Liver (tissue), 9 donors: ENCODE results near the gene OR2C3. TPM values are rescaled to one million over a fixed set of nuclear protein-coding genes. Genes with fewer than 3 reads are reported as not detected.

Experiments
- DNase-seq: peaks from one replicate; pipeline ENCODE4 v3.0.0-alpha.2; 2017; ENCODE audit warnings: low spot score
- H3K27ac ChIP-seq, 2 donors: one replicate each; pipeline ENCODE4 v1.7.0; 2013; ENCODE audit warnings: inconsistent platforms in 2 of 2, low read length in 2 of 2, control low read depth in 1 of 2, low read depth in 1 of 2, mild to moderate bottlenecking in 1 of 2
- H3K27me3 ChIP-seq, 4 donors: one replicate each; pipeline versions ENCODE4 v1.6.1 to v1.7.0; 2013; ENCODE audit warnings: low read length in 3 of 4, inconsistent platforms in 1 of 4, mild to moderate bottlenecking in 1 of 4, moderate library complexity in 1 of 4; ENCODE audit not compliant: control insufficient read depth in 4 of 4, insufficient read depth in 4 of 4
- H3K36me3 ChIP-seq, 4 donors: one replicate each; pipeline versions ENCODE4 v1.6.1 to v1.7.0; 2013; ENCODE audit warnings: low read length in 3 of 4, mild to moderate bottlenecking in 3 of 4, low read depth in 1 of 4, moderate library complexity in 1 of 4; ENCODE audit not compliant: control insufficient read depth in 4 of 4, insufficient read depth in 3 of 4
- H3K4me1 ChIP-seq, 4 donors: one replicate each; pipeline versions ENCODE4 v1.6.1 to v1.7.0; 2013; ENCODE audit warnings: low read length in 3 of 4, mild to moderate bottlenecking in 3 of 4, moderate library complexity in 1 of 4; ENCODE audit not compliant: control insufficient read depth in 4 of 4, insufficient read depth in 4 of 4
- H3K4me3 ChIP-seq, 3 donors: one replicate each; pipeline versions ENCODE4 v1.6.1 to v1.7.0; 2013; ENCODE audit warnings: low read length in 3 of 3, control low read depth in 1 of 3, low read depth in 1 of 3, mild to moderate bottlenecking in 1 of 3
- H3K9ac ChIP-seq, 2 donors: one replicate each; pipeline ENCODE4 v1.7.0; 2013; ENCODE audit warnings: low read length in 2 of 2, mild to moderate bottlenecking in 2 of 2, moderate library complexity in 2 of 2, control low read depth in 1 of 2, low read depth in 1 of 2
- H3K9me3 ChIP-seq, 4 donors: one replicate each; pipeline versions ENCODE4 v1.6.1 to v1.7.0; 2013; ENCODE audit warnings: low read length in 3 of 4; ENCODE audit not compliant: control insufficient read depth in 4 of 4
- ATF3 ChIP-seq: IDR thresholded peaks from 2 replicates; pipeline ENCODE4 v1.6.1; 2016; ENCODE audit warnings: antibody characterized with exemption
- EGR1 ChIP-seq, 2 donors: IDR thresholded peaks; 2 replicates each; pipeline ENCODE4 v1.6.1; 2016 to 2018; ENCODE audit warnings: antibody characterized with exemption in 2 of 2, low read depth in 2 of 2
- FOXA1 ChIP-seq: IDR thresholded peaks from 2 replicates; pipeline ENCODE4 v1.6.1; 2016; ENCODE audit warnings: antibody characterized with exemption
- FOXA2 ChIP-seq: IDR thresholded peaks from 2 replicates; pipeline ENCODE4 v1.6.1; 2016; ENCODE audit warnings: antibody characterized with exemption
- GABPA ChIP-seq, 2 donors: IDR thresholded peaks in 1 of 2; conservative IDR thresholded peaks in 1 of 2; 2 replicates each; pipeline ENCODE4 v1.6.1; 2016; ENCODE audit warnings: antibody characterized with exemption in 2 of 2, mild to moderate bottlenecking in 1 of 2, moderate library complexity in 1 of 2
- HNF4A ChIP-seq, 2 donors: conservative IDR thresholded peaks; 2 replicates each; pipeline ENCODE4 v1.6.1; 2016; ENCODE audit warnings: antibody characterized with exemption in 2 of 2, mild to moderate bottlenecking in 2 of 2
- HNF4G ChIP-seq: IDR thresholded peaks from 2 replicates; pipeline ENCODE4 v1.6.1; 2016; ENCODE audit warnings: antibody characterized with exemption
- JUND ChIP-seq, 2 donors: IDR thresholded peaks; 2 replicates each; pipeline ENCODE4 v1.6.1; 2016; ENCODE audit warnings: antibody characterized with exemption in 2 of 2
- NR2F2 ChIP-seq: IDR thresholded peaks from 2 replicates; pipeline ENCODE4 v1.6.1; 2016; ENCODE audit warnings: antibody characterized with exemption
- RAD21 ChIP-seq, 2 donors: IDR thresholded peaks; 2 replicates each; pipeline ENCODE4 v1.6.1; 2016; ENCODE audit warnings: antibody characterized with exemption in 2 of 2, mild to moderate bottlenecking in 2 of 2
- RXRA ChIP-seq, 2 donors: IDR thresholded peaks; 2 replicates each; pipeline ENCODE4 v1.6.1; 2017 to 2018; ENCODE audit warnings: antibody characterized with exemption in 2 of 2, mild to moderate bottlenecking in 1 of 2
- SP1 ChIP-seq: IDR thresholded peaks from 2 replicates; pipeline ENCODE4 v1.6.1; 2018; ENCODE audit warnings: antibody characterized with exemption, mild to moderate bottlenecking
- TAF1 ChIP-seq: conservative IDR thresholded peaks from 2 replicates; pipeline ENCODE4 v1.6.1; 2016; ENCODE audit warnings: antibody characterized with exemption, mild to moderate bottlenecking
- YY1 ChIP-seq: IDR thresholded peaks from 2 replicates; pipeline ENCODE4 v1.6.1; 2016; ENCODE audit warnings: antibody characterized with exemption, mild to moderate bottlenecking
- ZBTB33 ChIP-seq: IDR thresholded peaks from 2 replicates; pipeline ENCODE4 v1.6.1; 2016; ENCODE audit warnings: antibody characterized with exemption
- WGBS: extraction: QIAGEN DNeasy Blood & Tissue Kit; methylation state at CpG from one replicate; pipeline ENCODE4 v1.1.7; 2013; 5-methylcytosine and 5-hydroxymethylcytosine counted together
- polyA plus RNA-seq, 2 donors: library from polyadenylated mRNA; stranded (reverse) in 1 of 2; unstranded in 1 of 2; fragments of 200-250 nt in 1 of 2; fragments of >200 nt in 1 of 2; fragmentation: Nextera tagmentation in 1 of 2; extraction: Ambion mirVana in 1 of 2; gene quantifications; one replicate each; pipeline versions ENCODE4 v1.2.1 to v1.2.3, GENCODE V29; 2013 to 2015
- total RNA-seq, 2 donors: library from RNA; depleted of rRNA; stranded (reverse); fragments of >200 nt; gene quantifications; one replicate each; pipeline ENCODE4 v1.2.3, GENCODE V29; 2014
- TF ChIP-seq, protein P1 (sequence below): IDR thresholded peaks from 2 replicates; pipeline ENCODE4 v1.6.1; 2016; ENCODE audit warnings: antibody characterized with exemption
- TF ChIP-seq, protein P2 (sequence below): IDR thresholded peaks from 2 replicates; pipeline ENCODE4 v1.6.1; 2016; ENCODE audit warnings: antibody characterized with exemption, mild to moderate bottlenecking
- TF ChIP-seq, protein P3 (sequence below): fragments of 150-350 bp; IDR thresholded peaks from 2 replicates; pipeline ENCODE4 v1.5.1; 2017; ENCODE audit warnings: improper control_type of control experiment, low read depth, low read length; ENCODE audit not compliant: missing input control
- donor health status: healthy.
- donor health status: healthy.
- donor health status: healthy.
- donor health status: healthy.
- donor health status: healthy.

The OR2C3 gene
- total and polyA plus RNA-seq, 4 donors = 0.05 TPM; not detected in 3

DNA sequence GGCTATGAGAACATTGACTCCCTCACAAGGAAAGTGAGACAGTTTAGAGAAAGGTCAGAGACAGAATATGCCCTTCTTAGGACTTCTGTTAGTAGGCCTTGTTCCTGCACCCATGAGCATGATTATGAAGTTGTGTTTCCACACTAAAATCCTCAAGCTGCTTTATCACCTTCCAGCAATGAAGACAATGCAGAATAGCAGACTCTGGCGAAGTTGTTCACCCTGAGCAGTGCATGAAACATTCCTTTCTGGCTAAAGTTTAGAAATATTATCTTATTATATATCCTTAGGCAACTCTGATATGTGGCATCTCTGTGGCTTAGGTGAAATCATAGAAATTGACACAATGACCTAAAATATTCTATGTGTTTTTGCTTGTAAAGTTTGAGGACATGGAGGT lies 38.0 kb upstream of the OR2C3 start:
- Histone ChIP-seq H3K4me3 (no peak overlapping the region), H3K9me3 (no peaks in the 10 kb centered on the region), H3K27me3 (no peaks in the 10 kb centered on the region), H3K27ac (no peak overlapping the region), H3K36me3 (no peaks in the 10 kb centered on the region), H3K9ac (no peak overlapping the region), H3K4me1 (no peaks in the 10 kb centered on the region)
- 44% methylated on average over 1 of the region's 1 CpG for WGBS
- TF ChIP-seq JUND (IDR thresholded peaks at IDR 0.05) (no peak), RXRA (IDR thresholded peaks at IDR 0.05) (no peak), FOXA1 (no peak), FOXA2 (no peak), YY1 (no peak), ZBTB33 (no peak), TAF1 (no peak), HNF4G (no peak), EGR1 (IDR thresholded peaks at IDR 0.05; ENCODE audit: low read depth in 2 of 2) (no peak)
- TF ChIP-seq, protein P1, sequence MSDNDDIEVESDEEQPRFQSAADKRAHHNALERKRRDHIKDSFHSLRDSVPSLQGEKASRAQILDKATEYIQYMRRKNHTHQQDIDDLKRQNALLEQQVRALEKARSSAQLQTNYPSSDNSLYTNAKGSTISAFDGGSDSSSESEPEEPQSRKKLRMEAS = no peak
- DNase-seq = no peak

- Histone ChIP-seq H3K36me3 (no peaks in the 10 kb centered on the region), H3K9me3 (no peaks in the 10 kb centered on the region), H3K4me3 (no peak overlapping the region), H3K27ac (no peak overlapping the region), H3K9ac (no peak overlapping the region), H3K27me3 (no peaks in the 10 kb centered on the region), H3K4me1 (no peaks in the 10 kb centered on the region)
- WGBS = 60% methylated on average over 9 of the region's 9 CpGs
- DNase-seq = no peak
- TF ChIP-seq HNF4G (no peak), JUND (IDR thresholded peaks at IDR 0.05) (no peak), NR2F2 (no peak), TAF1 (no peak), YY1 (no peak), HNF4A (conservative IDR thresholded peaks at IDR 0.05) (no peak), EGR1 (IDR thresholded peaks at IDR 0.05; ENCODE audit: low read depth in 2 of 2) (no peak), SP1 (no peak), ATF3 (no peak), ZBTB33 (no peak), GABPA (IDR thresholded peaks at IDR 0.05 in 1 of 2, conservative IDR thresholded peaks at IDR 0.05 in 1 of 2) (no peak), RXRA (IDR thresholded peaks at IDR 0.05) (no peak), FOXA1 (no peak), RAD21 (IDR thresholded peaks at IDR 0.05) (no peak), FOXA2 (no peak)
- TF ChIP-seq, protein P2, sequence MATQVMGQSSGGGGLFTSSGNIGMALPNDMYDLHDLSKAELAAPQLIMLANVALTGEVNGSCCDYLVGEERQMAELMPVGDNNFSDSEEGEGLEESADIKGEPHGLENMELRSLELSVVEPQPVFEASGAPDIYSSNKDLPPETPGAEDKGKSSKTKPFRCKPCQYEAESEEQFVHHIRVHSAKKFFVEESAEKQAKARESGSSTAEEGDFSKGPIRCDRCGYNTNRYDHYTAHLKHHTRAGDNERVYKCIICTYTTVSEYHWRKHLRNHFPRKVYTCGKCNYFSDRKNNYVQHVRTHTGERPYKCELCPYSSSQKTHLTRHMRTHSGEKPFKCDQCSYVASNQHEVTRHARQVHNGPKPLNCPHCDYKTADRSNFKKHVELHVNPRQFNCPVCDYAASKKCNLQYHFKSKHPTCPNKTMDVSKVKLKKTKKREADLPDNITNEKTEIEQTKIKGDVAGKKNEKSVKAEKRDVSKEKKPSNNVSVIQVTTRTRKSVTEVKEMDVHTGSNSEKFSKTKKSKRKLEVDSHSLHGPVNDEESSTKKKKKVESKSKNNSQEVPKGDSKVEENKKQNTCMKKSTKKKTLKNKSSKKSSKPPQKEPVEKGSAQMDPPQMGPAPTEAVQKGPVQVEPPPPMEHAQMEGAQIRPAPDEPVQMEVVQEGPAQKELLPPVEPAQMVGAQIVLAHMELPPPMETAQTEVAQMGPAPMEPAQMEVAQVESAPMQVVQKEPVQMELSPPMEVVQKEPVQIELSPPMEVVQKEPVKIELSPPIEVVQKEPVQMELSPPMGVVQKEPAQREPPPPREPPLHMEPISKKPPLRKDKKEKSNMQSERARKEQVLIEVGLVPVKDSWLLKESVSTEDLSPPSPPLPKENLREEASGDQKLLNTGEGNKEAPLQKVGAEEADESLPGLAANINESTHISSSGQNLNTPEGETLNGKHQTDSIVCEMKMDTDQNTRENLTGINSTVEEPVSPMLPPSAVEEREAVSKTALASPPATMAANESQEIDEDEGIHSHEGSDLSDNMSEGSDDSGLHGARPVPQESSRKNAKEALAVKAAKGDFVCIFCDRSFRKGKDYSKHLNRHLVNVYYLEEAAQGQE = no peak
- TF ChIP-seq, protein P3, sequence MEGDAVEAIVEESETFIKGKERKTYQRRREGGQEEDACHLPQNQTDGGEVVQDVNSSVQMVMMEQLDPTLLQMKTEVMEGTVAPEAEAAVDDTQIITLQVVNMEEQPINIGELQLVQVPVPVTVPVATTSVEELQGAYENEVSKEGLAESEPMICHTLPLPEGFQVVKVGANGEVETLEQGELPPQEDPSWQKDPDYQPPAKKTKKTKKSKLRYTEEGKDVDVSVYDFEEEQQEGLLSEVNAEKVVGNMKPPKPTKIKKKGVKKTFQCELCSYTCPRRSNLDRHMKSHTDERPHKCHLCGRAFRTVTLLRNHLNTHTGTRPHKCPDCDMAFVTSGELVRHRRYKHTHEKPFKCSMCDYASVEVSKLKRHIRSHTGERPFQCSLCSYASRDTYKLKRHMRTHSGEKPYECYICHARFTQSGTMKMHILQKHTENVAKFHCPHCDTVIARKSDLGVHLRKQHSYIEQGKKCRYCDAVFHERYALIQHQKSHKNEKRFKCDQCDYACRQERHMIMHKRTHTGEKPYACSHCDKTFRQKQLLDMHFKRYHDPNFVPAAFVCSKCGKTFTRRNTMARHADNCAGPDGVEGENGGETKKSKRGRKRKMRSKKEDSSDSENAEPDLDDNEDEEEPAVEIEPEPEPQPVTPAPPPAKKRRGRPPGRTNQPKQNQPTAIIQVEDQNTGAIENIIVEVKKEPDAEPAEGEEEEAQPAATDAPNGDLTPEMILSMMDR = no peak
These were observed 26.0 kb upstream of the OR2C3 start for GRCh38 chr1:247562198-247562597.
